ENCODE results near the gene DEAF1. TPM values are rescaled to one million over a fixed set of nuclear protein-coding genes. Genes with fewer than 3 reads are reported as not detected.

DEAF1 gene
- total and polyA plus RNA-seq, 2 experiments from 2014 or later, result 35.0 to 38.5 TPM

GRCh38 chr11:708511-708910 is 13.5 kb upstream of the DEAF1 start:
- H3K79me2 ChIP-seq (ENCODE audit: insufficient read depth), result peaks cover 32% of the 10 kb centered on the region
- no peaks in the 10 kb centered on the region for H3K9me3 ChIP-seq (ENCODE audit: low read depth)
- no peak overlapping the region for H3K27ac ChIP-seq
- no peak for DNase-seq
- no peaks in the 10 kb centered on the region for H3K27me3 ChIP-seq (replicated peaks; ENCODE audit: insufficient read depth)
- no peak overlapping the region for H2AFZ ChIP-seq
- TF ChIP-seq EZH2phosphoT487 (IDR thresholded peaks at IDR 0.05; ENCODE audit: insufficient read depth, low read depth) (no peak), EZH2 (IDR thresholded peaks at IDR 0.05; ENCODE audit: insufficient read depth, poor library complexity, severe bottlenecking) (no peak)
- no peak overlapping the region for H3K4me3 ChIP-seq
- in situ Hi-C loops (cut with MboI), result no loop called here
- no peak overlapping the region for H3K9ac ChIP-seq
- peaks cover 5% of the 10 kb centered on the region; the same call in 1 of the 2 replicates for H3F3A ChIP-seq (ENCODE audit: insufficient read depth)
- H4K20me1 ChIP-seq (ENCODE audit: insufficient read depth), result no peaks in the 10 kb centered on the region
- H3K4me1 ChIP-seq (ENCODE audit: insufficient read depth), result peaks cover 12% of the 10 kb centered on the region
- 0 out of 2 replicates have a peak, but pooled peaks cover 4% of the 10 kb centered on the region for H3K36me3 ChIP-seq (ENCODE audit: low read depth)
- no peak overlapping the region for H3K4me2 ChIP-seq (ENCODE audit: unreplicated experiment)
- WGBS, 2 experiments (ENCODE audit: low coverage in 1 of 2, low lambda C conversion rate in 2 of 2, missing lambda C conversion rate in 2 of 2), result 75 to 87% methylated on average over 4 to 5 of the region's 7 CpGs
- no peaks in the 10 kb centered on the region for H3K9me2 ChIP-seq (ENCODE audit: insufficient read depth)

- Histone ChIP-seq H3K4me3 (peak overlapping the region; percentile 87; the same call in 1 of the 2 replicates), H3K9ac (peak overlapping the region; percentile 89; the same call in 1 of the 2 replicates), H3K27me3 (replicated peaks; ENCODE audit: insufficient read depth) (no peaks in the 10 kb centered on the region), H3K27ac (no peak overlapping the region), H4K20me1 (ENCODE audit: insufficient read depth) (no peaks in the 10 kb centered on the region), H2AFZ (no peak overlapping the region), H3K9me2 (ENCODE audit: insufficient read depth) (no peaks in the 10 kb centered on the region), H3K4me2 (ENCODE audit: unreplicated experiment) (no peak overlapping the region), H3K36me3 (ENCODE audit: low read depth) (0 out of 2 replicates have a peak, but pooled peaks cover 4% of the 10 kb centered on the region), H3F3A (ENCODE audit: insufficient read depth) (peaks cover 10% of the 10 kb centered on the region; the same call in 1 of the 2 replicates), H3K4me1 (ENCODE audit: insufficient read depth) (peaks cover 15% of the 10 kb centered on the region), H3K79me2 (ENCODE audit: insufficient read depth) (peaks cover 34% of the 10 kb centered on the region), H3K9me3 (ENCODE audit: low read depth) (no peaks in the 10 kb centered on the region)
- WGBS, 2 experiments (ENCODE audit: low coverage in 1 of 2, low lambda C conversion rate in 2 of 2, missing lambda C conversion rate in 2 of 2), result 66 to 75% methylated on average over 13 to 16 of the region's 16 CpGs
- TF ChIP-seq EZH2 (IDR thresholded peaks at IDR 0.05; ENCODE audit: insufficient read depth, poor library complexity, severe bottlenecking), result no peak
- no peak for TF ChIP-seq EZH2phosphoT487 (IDR thresholded peaks at IDR 0.05; ENCODE audit: insufficient read depth, low read depth)
- in situ Hi-C loops (cut with MboI), result no loop called here
- DNase-seq, result no peak
Observed at GRCh38 chr11:707817-708420, 12.9 kb upstream of the DEAF1 start.

GRCh38 chr11:706957-707816 is 12.2 kb upstream of the DEAF1 start:
- Histone ChIP-seq H3K4me1 (ENCODE audit: insufficient read depth) (peaks cover 20% of the 10 kb centered on the region), H3K9me2 (ENCODE audit: insufficient read depth) (no peaks in the 10 kb centered on the region), H3K27me3 (replicated peaks; ENCODE audit: insufficient read depth) (no peaks in the 10 kb centered on the region), H3K27ac (peak overlapping the region; percentile 57), H3K9ac (peak overlapping the region; percentile 89), H3K79me2 (ENCODE audit: insufficient read depth) (peaks cover 41% of the 10 kb centered on the region), H3K36me3 (ENCODE audit: low read depth) (0 out of 2 replicates have a peak, but pooled peaks cover 4% of the 10 kb centered on the region), H3K4me3 (peak overlapping the region; percentile 87), H3K4me2 (ENCODE audit: unreplicated experiment) (peak overlapping the region; percentile 92), H3F3A (ENCODE audit: insufficient read depth) (peaks cover 10% of the 10 kb centered on the region; the same call in 1 of the 2 replicates), H4K20me1 (ENCODE audit: insufficient read depth) (no peaks in the 10 kb centered on the region), H2AFZ (peak overlapping the region; percentile 67), H3K9me3 (ENCODE audit: low read depth) (no peaks in the 10 kb centered on the region)
- in situ Hi-C loops (cut with MboI), result no loop called here
- no peak for TF ChIP-seq EZH2 (IDR thresholded peaks at IDR 0.05; ENCODE audit: insufficient read depth, poor library complexity, severe bottlenecking)
- no peak for TF ChIP-seq EZH2phosphoT487 (IDR thresholded peaks at IDR 0.05; ENCODE audit: insufficient read depth, low read depth)
- 18 to 43% methylated on average over 16 to 25 of the region's 30 CpGs for WGBS, 2 experiments (ENCODE audit: low coverage in 1 of 2, low lambda C conversion rate in 2 of 2, missing lambda C conversion rate in 2 of 2)
- DNase-seq, result peak; percentile 51

- H4K20me1 ChIP-seq (ENCODE audit: insufficient read depth), result no peaks in the 10 kb centered on the region
- H3K4me3 ChIP-seq, result peak overlapping the region; percentile 87
- H3K27me3 ChIP-seq (replicated peaks; ENCODE audit: insufficient read depth), result no peaks in the 10 kb centered on the region
- H3K27ac ChIP-seq, result peak overlapping the region; percentile 57
- no peaks in the 10 kb centered on the region for H3K36me3 ChIP-seq (ENCODE audit: low read depth)
- H2AFZ ChIP-seq, result peak overlapping the region; percentile 67
- H3K9me3 ChIP-seq (ENCODE audit: low read depth), result no peaks in the 10 kb centered on the region
- 0 to 6% methylated on average over 10 to 20 of the region's 22 CpGs for WGBS, 2 experiments (ENCODE audit: low coverage in 1 of 2, low lambda C conversion rate in 2 of 2, missing lambda C conversion rate in 2 of 2)
- H3K4me1 ChIP-seq (ENCODE audit: insufficient read depth), result peaks cover 20% of the 10 kb centered on the region
- no peak for TF ChIP-seq EZH2 (IDR thresholded peaks at IDR 0.05; ENCODE audit: insufficient read depth, poor library complexity, severe bottlenecking)
- no peak for TF ChIP-seq EZH2phosphoT487 (IDR thresholded peaks at IDR 0.05; ENCODE audit: insufficient read depth, low read depth)
- H3K9ac ChIP-seq, result peak overlapping the region; percentile 89
- H3K79me2 ChIP-seq (ENCODE audit: insufficient read depth), result peaks cover 47% of the 10 kb centered on the region
- no peaks in the 10 kb centered on the region for H3K9me2 ChIP-seq (ENCODE audit: insufficient read depth)
- DNase-seq, result peak; percentile 87
- peaks cover 10% of the 10 kb centered on the region; the same call in 1 of the 2 replicates for H3F3A ChIP-seq (ENCODE audit: insufficient read depth)
- in situ Hi-C loops (cut with MboI), result no loop called here
- H3K4me2 ChIP-seq (ENCODE audit: unreplicated experiment), result peak overlapping the region; percentile 92
Observed at GRCh38 chr11:706439-706956, 11.5 kb upstream of the DEAF1 start.

Measured in GM23248 (cell line).